Activated CD8-positive, alpha-beta memory T cell treated with anti-CD3 and anti-CD28 coated beads, Interleukin-2, amount 50 U/mL, for 1 hour (primary cell): ENCODE data around the gene ARID3C.
"Not testable (repeated sequence)": the region's sequence is repeated elsewhere in the genome, so short reads cannot be mapped to it uniquely, and the experiment has no call there.

Source experiments
- DNase-seq: peaks from one replicate; pipeline ENCODE4 v3.0.0-alpha.2; 2020; ENCODE audit errors: extremely low read depth

Gene ARID3C

GRCh38 chr9:34652602-34653000, 23.7 kb upstream of the ARID3C start:
- no peak for DNase-seq

GRCh38 chr9:34651876-34652601, 23.2 kb upstream of the ARID3C start, which contains the start of gene IL11RA:
TSS of gene IL11RA (plus strand) at chr9:34652185. CDS start at chr9:34655218, 3,033 bp downstream.
- DNase-seq = no peak

GRCh38 chr9:34651321-34651720, 22.5 kb upstream of the ARID3C start:
- DNase-seq = no peak

GRCh38 chr9:34650816-34651215, 21.9 kb upstream of the ARID3C start:
- DNase-seq = no peak

GRCh38 chr9:34648673-34649072, 19.8 kb upstream of the ARID3C start:
- no peak for DNase-seq

- no peak for DNase-seq
These were observed 18.8 kb upstream of the ARID3C start for GRCh38 chr9:34647651-34648050.

GRCh38 chr9:34647084-34647403, 18.2 kb upstream of the ARID3C start:
- DNase-seq = no peak

- peak; percentile 91 for DNase-seq
These were observed 17.6 kb upstream of the ARID3C start, which contains the start of gene GALT for GRCh38 chr9:34646211-34647083. TSS of gene GALT (plus strand) at chr9:34646675. CDS start at chr9:34646705, 30 bp downstream.

- DNase-seq = no peak
These were observed 16.0 kb upstream of the ARID3C start for GRCh38 chr9:34644766-34645314.

GRCh38 chr9:34642679-34643078, 13.8 kb upstream of the ARID3C start:
- DNase-seq = no peak

GRCh38 chr9:34639322-34639721, 10.5 kb upstream of the ARID3C start:
- DNase-seq = not testable (repeated sequence)

GRCh38 chr9:34638138-34638445, 9.2 kb upstream of the ARID3C start:
- DNase-seq = no peak

GRCh38 chr9:34637356-34638137, 8.7 kb upstream of the ARID3C start, which contains the start of gene SIGMAR1:
TSS of gene SIGMAR1 (minus strand) at chr9:34637787. CDS start at chr9:34637697, 90 bp downstream.
- peak; percentile 76 for DNase-seq

GRCh38 chr9:34636791-34637355, 8.0 kb upstream of the ARID3C start:
- no peak for DNase-seq

- DNase-seq = no peak
These were observed 6.7 kb upstream of the ARID3C start for GRCh38 chr9:34635556-34635955.

- no peak for DNase-seq
These were observed 5.8 kb upstream of the ARID3C start for GRCh38 chr9:34634551-34635248.

GRCh38 chr9:34633851-34634550, 5.1 kb upstream of the ARID3C start:
- no peak for DNase-seq

- no peak for DNase-seq
These were observed 4.3 kb upstream of the ARID3C start for GRCh38 chr9:34633166-34633565.

GRCh38 chr9:34630402-34631154, 1.7 kb upstream of the ARID3C start:
- no peak for DNase-seq

GRCh38 chr9:34629491-34629808, 584 bp upstream of the ARID3C start:
- DNase-seq = no peak
